Natural killer cell (primary cell): Measurements from ENCODE around the gene DCUN1D3. TPM values are rescaled to one million over a fixed set of nuclear protein-coding genes. Genes with fewer than 3 reads are reported as not detected.

Experiments used
- ATAC-seq, 3 donors: fragments of 150-1000 bp in 2 of 3; fragments of 200-7000 bp in 1 of 3; cut with Tn5 transposase; 1 replicate in 1 of 3; 2 replicates in 2 of 3; pipeline ENCODE4 v1.10.0; 2021; ENCODE audit warnings: mild to moderate bottlenecking in 2 of 3, moderate library complexity in 2 of 3
- DNase-seq, 2 donors: peaks; one replicate each; pipeline versions ENCODE4 v3.0.0 to v3.0.0-alpha.2; 2013 to 2021; ENCODE audit warnings: mixed read lengths in 1 of 2
- H3K27ac ChIP-seq: one replicate; pipeline ENCODE4 v1.5.1; 2013; ENCODE audit warnings: mild to moderate bottlenecking, low read length
- H3K27me3 ChIP-seq: one replicate; pipeline ENCODE4 v1.6.1; 2013; ENCODE audit warnings: low read length; ENCODE audit not compliant: control insufficient read depth, insufficient read depth
- H3K36me3 ChIP-seq: one replicate; pipeline ENCODE4 v1.6.1; 2013; ENCODE audit warnings: low read length; ENCODE audit not compliant: control insufficient read depth, insufficient read depth
- H3K4me1 ChIP-seq: one replicate; pipeline ENCODE4 v1.6.1; 2013; ENCODE audit warnings: low read length; ENCODE audit not compliant: control insufficient read depth, insufficient read depth
- H3K4me3 ChIP-seq: one replicate; pipeline ENCODE4 v1.5.1; 2013; ENCODE audit warnings: low read length
- H3K9me3 ChIP-seq: one replicate; pipeline ENCODE4 v1.6.1; 2013; ENCODE audit warnings: low read length; ENCODE audit not compliant: control insufficient read depth, insufficient read depth
- H3K27ac Mint-ChIP-seq, 2 donors: one replicate each; pipeline ENCODE4 v1.8.0; 2022; ENCODE audit warnings: mild to moderate bottlenecking in 2 of 2, mixed read lengths in 2 of 2, moderate library complexity in 1 of 2
- H3K27me3 Mint-ChIP-seq, 2 donors: one replicate each; pipeline ENCODE4 v1.8.0; 2022; ENCODE audit warnings: low read depth in 2 of 2, mixed read lengths in 2 of 2
- H3K36me3 Mint-ChIP-seq: one replicate; pipeline ENCODE4 v1.8.0; 2022; ENCODE audit warnings: mixed read lengths
- H3K4me1 Mint-ChIP-seq, 2 donors: one replicate each; pipeline ENCODE4 v1.8.0; 2022; ENCODE audit warnings: mixed read lengths in 2 of 2
- H3K4me3 Mint-ChIP-seq: one replicate; pipeline ENCODE4 v1.8.0; 2022; ENCODE audit warnings: mild to moderate bottlenecking, moderate library complexity, mixed read lengths
- H3K9me3 Mint-ChIP-seq, 2 donors: one replicate each; pipeline ENCODE4 v1.8.0; 2022; ENCODE audit warnings: mixed read lengths in 2 of 2
- whole genome bisulfite sequencing: methylation state at CpG from one replicate; pipeline ENCODE4 v1.1.7; 2013; ENCODE audit warnings: missing lambda C conversion rate; ENCODE audit not compliant: insufficient coverage; 5-methylcytosine and 5-hydroxymethylcytosine counted together
- intact Hi-C: fragments of 100-400 bp; cut with micrococcal nuclease; formaldehyde crosslinking; loops from one replicate; pipeline ENCODE4 v1.14.2; 2022
- total RNA-seq, 4 donors: library from RNA; stranded (reverse); fragments of 120-200 nt in 1 of 4; gene quantifications; one replicate each; pipeline versions ENCODE4 v1.2.3 to v1.2.4, GENCODE V29; 2013 to 2022
- TF ChIP-seq, protein P1 (sequence below): fragments of 200-600 bp; IDR thresholded peaks from one replicate; pipeline ENCODE4 v1.8.0; 2022; ENCODE audit warnings: antibody characterized with exemption

The DCUN1D3 gene
- total RNA-seq, 3 donors from 2014 or later (not counting 1 experiment from before 2014, with no cell fraction given): 5.3 to 9.3 (median 6.1) TPM

DNA sequence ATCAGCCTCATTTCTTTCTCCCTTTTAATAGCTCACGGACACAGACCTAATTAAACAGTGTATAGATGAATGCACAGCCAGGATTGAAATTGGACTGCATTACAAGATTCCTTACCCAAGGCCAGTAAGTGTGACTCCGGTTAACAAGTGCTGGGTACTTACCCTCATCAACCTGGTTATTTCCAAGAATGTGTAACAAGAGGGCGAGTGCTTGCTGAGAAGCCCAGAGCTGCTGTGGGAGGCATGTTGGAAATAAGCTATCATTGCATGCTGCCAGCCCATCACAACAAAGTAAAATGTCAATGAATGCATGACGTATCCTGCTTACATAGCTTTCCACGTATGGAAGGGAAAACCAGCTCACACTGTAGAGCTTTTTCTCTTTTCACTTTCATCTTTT lies 19.9 kb upstream of the DCUN1D3 start:
- H3K27ac ChIP-seq: no peak overlapping the region
- H3K9me3 ChIP-seq: no peaks in the 10 kb centered on the region
- H3K27me3 ChIP-seq: no peaks in the 10 kb centered on the region
- Mint-ChIP-seq H3K27me3 (no peaks in the 10 kb centered on the region), H3K9me3 (no peaks in the 10 kb centered on the region), H3K4me1 (peaks cover 0 to 9% of the 10 kb centered on the region in 2 donors), H3K4me3 (no peak overlapping the region), H3K36me3 (no peaks in the 10 kb centered on the region), H3K27ac (no peak overlapping the region)
- TF ChIP-seq, protein P1, sequence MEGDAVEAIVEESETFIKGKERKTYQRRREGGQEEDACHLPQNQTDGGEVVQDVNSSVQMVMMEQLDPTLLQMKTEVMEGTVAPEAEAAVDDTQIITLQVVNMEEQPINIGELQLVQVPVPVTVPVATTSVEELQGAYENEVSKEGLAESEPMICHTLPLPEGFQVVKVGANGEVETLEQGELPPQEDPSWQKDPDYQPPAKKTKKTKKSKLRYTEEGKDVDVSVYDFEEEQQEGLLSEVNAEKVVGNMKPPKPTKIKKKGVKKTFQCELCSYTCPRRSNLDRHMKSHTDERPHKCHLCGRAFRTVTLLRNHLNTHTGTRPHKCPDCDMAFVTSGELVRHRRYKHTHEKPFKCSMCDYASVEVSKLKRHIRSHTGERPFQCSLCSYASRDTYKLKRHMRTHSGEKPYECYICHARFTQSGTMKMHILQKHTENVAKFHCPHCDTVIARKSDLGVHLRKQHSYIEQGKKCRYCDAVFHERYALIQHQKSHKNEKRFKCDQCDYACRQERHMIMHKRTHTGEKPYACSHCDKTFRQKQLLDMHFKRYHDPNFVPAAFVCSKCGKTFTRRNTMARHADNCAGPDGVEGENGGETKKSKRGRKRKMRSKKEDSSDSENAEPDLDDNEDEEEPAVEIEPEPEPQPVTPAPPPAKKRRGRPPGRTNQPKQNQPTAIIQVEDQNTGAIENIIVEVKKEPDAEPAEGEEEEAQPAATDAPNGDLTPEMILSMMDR: no peak
- no peaks in the 10 kb centered on the region for H3K4me1 ChIP-seq
- intact Hi-C loops: no loop called here
- no peak overlapping the region for H3K4me3 ChIP-seq
- H3K36me3 ChIP-seq: peaks cover 18% of the 10 kb centered on the region
- 99% methylated on average over 5 of the region's 5 CpGs for WGBS
- DNase-seq (no peak), ATAC-seq (no peak)

DNA sequence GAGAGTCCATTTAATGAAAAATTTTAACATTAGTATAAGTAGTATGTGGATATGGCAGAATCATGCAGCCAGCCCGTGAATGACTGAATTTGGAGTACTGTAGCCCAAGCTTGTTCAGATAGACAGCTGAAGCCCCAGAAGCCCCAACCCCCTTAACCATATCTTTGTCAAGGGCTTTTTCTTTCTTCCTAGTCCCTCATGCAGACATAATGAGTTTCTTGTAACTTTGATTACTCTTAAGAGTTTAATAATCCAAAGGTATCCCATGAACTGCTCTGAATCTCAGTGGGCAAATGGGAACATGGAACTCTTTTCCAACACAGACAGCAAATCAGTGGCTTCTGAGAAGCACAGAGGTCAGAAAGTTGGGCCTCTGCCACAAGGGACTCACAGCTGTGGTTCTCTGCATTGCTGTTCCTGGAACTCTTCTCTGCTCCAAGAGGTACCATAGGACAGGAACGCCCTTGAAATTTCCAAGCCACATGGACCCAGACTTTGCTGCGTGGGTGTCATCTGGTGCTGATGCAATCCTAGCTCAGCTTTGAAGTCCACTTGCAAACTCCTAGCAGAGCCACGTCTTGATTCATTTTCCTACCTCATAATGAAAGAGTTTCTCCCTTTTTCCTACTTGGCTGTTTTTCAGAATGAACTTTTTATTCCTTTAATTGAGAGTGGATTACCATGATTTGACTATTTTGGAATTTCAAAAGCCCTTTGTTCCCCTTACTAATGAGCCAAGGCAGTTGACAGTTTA lies 18.5 kb upstream of the DCUN1D3 start:
- peaks cover 0 to 9% of the 10 kb centered on the region in 2 donors for H3K4me1 Mint-ChIP-seq
- intact Hi-C loops: no loop called here
- 86% methylated on average over 4 of the region's 4 CpGs for WGBS
- no peak overlapping the region for H3K4me3 ChIP-seq
- H3K27me3 Mint-ChIP-seq: no peaks in the 10 kb centered on the region
- TF ChIP-seq, protein P1: no peak
- H3K36me3 ChIP-seq: peaks cover 10% of the 10 kb centered on the region
- no peaks in the 10 kb centered on the region for H3K9me3 Mint-ChIP-seq
- H3K27ac ChIP-seq: no peak overlapping the region
- H3K4me3 Mint-ChIP-seq: no peak overlapping the region
- DNase-seq: no peak
- H3K9me3 ChIP-seq: no peaks in the 10 kb centered on the region
- no peaks in the 10 kb centered on the region for H3K27me3 ChIP-seq
- no peaks in the 10 kb centered on the region for H3K36me3 Mint-ChIP-seq
- no peaks in the 10 kb centered on the region for H3K4me1 ChIP-seq
- no peak for ATAC-seq
- no peak overlapping the region for H3K27ac Mint-ChIP-seq

DNA sequence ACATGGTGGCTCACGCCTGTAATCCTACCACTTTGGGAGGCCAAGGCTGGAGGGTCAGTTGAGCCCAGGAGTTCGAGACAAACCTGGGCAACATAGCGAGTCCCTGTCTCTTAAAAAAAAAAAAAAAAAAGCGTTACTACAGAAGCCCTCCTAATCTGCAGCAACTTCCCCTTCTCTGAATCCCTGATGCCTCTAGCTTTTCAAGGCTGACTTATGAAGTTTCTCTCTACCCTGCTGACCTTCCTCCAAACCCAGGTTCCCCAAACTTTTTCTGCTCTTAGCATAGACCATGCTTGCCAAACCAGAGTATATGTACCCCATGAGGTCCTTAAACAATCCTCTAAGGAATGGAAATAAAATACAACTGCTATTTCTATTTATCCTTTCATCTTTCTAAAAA lies 16.8 kb upstream of the DCUN1D3 start:
- no peak for ATAC-seq
- Histone ChIP-seq H3K4me3 (no peak overlapping the region), H3K36me3 (peaks cover 8% of the 10 kb centered on the region), H3K4me1 (no peaks in the 10 kb centered on the region), H3K27me3 (no peaks in the 10 kb centered on the region), H3K9me3 (no peaks in the 10 kb centered on the region), H3K27ac (no peak overlapping the region)
- Mint-ChIP-seq H3K4me1 (peaks cover 0 to 9% of the 10 kb centered on the region in 2 donors), H3K36me3 (no peaks in the 10 kb centered on the region), H3K27me3 (no peaks in the 10 kb centered on the region), H3K27ac (no peak overlapping the region), H3K9me3 (no peaks in the 10 kb centered on the region), H3K4me3 (no peak overlapping the region)
- intact Hi-C loops: no loop called here
- 72% methylated on average over 4 of the region's 4 CpGs for WGBS
- no peak for DNase-seq
- TF ChIP-seq, protein P1: no peak

DNA sequence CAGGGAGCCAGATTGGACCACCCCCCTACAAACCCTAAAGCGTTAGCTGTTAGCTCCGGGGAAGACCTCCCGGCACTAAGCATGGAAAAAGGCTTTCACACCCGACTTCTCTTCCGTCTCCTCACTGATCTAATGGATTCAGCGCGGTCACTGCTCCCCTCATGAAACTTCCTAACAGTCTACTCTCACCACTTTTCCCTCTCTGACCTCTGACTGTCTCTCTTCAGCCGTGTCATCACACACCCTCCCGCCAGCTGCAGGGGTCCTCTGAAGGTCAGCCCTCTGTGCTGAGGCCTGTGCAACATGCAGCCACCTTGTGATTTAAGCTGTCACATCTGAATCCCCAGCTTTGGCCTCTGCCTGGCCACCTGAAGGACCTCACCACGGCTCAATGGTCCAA lies 16.1 kb upstream of the DCUN1D3 start:
- Histone ChIP-seq H3K4me1 (no peaks in the 10 kb centered on the region), H3K27me3 (no peaks in the 10 kb centered on the region), H3K27ac (no peak overlapping the region), H3K4me3 (no peak overlapping the region), H3K36me3 (peaks cover 8% of the 10 kb centered on the region), H3K9me3 (no peaks in the 10 kb centered on the region)
- TF ChIP-seq, protein P1: no peak
- Mint-ChIP-seq H3K4me1 (peaks cover 0 to 11% of the 10 kb centered on the region in 2 donors), H3K27me3 (no peaks in the 10 kb centered on the region), H3K9me3 (no peaks in the 10 kb centered on the region), H3K4me3 (no peak overlapping the region), H3K27ac (no peak overlapping the region), H3K36me3 (no peaks in the 10 kb centered on the region)
- no peak for ATAC-seq
- intact Hi-C loops: no loop called here
- DNase-seq: no peak
- 96% methylated on average over 10 of the region's 10 CpGs for WGBS
